Testis (tissue), 2 donors: Measurements from ENCODE around the gene RNF39.

Experiments used
- CTCF ChIP-seq, 3 experiments: fragments of 450-650 bp in 2 of 3; fragments of 200-600 bp in 1 of 3; sonication (generic) in 1 of 3; IDR thresholded peaks; one replicate each; pipeline ENCODE4 v1.5.1; 2016 to 2019; ENCODE audit warnings: antibody characterized with exemption in 3 of 3, mild to moderate bottlenecking in 2 of 3, moderate library complexity in 1 of 3
- POLR2A ChIP-seq: fragments of 450-650 bp; IDR thresholded peaks from one replicate; pipeline ENCODE4 v1.6.1; 2017; ENCODE audit warnings: antibody characterized with exemption, mild to moderate bottlenecking, moderate library complexity

GRCh38 chr6:30111266-30111856, 35.8 kb upstream of the RNF39 start:
- TF ChIP-seq CTCF (IDR thresholded peaks at IDR 0.05) (no peak), POLR2A (no peak)
